ENCODE measurements around the gene SORCS1. TPM values are rescaled to one million over a fixed set of nuclear protein-coding genes. Genes with fewer than 3 reads are reported as not detected.

SORCS1 gene
- total and polyA plus RNA-seq, 4 donors: 0.08 to 0.21 (median 0.09) TPM; not detected in 1

DNA sequence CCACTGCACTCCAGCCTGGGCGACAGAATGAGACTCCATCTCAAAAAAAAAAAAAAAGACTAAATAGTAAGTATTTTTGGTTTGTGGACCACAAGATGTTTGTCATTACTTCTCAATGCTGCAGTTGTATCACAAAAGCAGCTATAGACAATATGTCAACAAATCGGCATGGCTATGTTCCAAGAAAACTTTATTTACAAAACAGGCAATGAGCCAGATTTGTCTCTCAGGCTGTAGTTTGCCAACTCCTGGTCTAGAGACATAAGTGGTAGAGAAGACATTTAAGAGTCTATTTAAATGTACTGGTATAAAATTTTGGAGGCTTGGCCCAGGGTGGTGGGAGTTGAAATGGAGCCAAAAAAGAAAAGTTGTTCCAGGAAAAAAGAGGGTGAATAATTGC is 185.8 kb downstream of the SORCS1 start (continued):
- TF ChIP-seq GABPA (IDR thresholded peaks at IDR 0.05 in 1 of 2, conservative IDR thresholded peaks at IDR 0.05 in 1 of 2) (no peak), EGR1 (IDR thresholded peaks at IDR 0.05; ENCODE audit: low read depth in 2 of 2) (no peak)

GRCh38 chr10:106973716-106974115 is 190.8 kb downstream of the SORCS1 start:
- Histone ChIP-seq H3K36me3 (ENCODE audit: control insufficient read depth in 4 of 4, insufficient read depth in 3 of 4, low read depth in 1 of 4, low read length in 3 of 4) (no peaks in the 10 kb centered on the region), H3K4me1 (ENCODE audit: control insufficient read depth in 4 of 4, insufficient read depth in 4 of 4, low read length in 3 of 4) (peaks cover 7 to 22% (median 18%) of the 10 kb centered on the region in 4 donors), H3K9ac (ENCODE audit: low read depth in 1 of 2, low read length in 2 of 2) (no peak overlapping the region), H3K9me3 (ENCODE audit: control insufficient read depth in 4 of 4, low read length in 3 of 4) (no peaks in the 10 kb centered on the region), H3K27me3 (ENCODE audit: control insufficient read depth in 4 of 4, insufficient read depth in 4 of 4, low read length in 3 of 4) (no peaks in the 10 kb centered on the region), H3K4me3 (ENCODE audit: low read depth in 1 of 3, low read length in 3 of 3) (no peak overlapping the region), H3K27ac (ENCODE audit: low read depth in 1 of 2, low read length in 2 of 2) (no peak overlapping the region)
- no peak for TF ChIP-seq SP1 (IDR thresholded peaks at IDR 0.05)
- no peak for TF ChIP-seq YY1 (IDR thresholded peaks at IDR 0.05)
- TF ChIP-seq HNF4G (IDR thresholded peaks at IDR 0.05): no peak
- TF ChIP-seq JUND (IDR thresholded peaks at IDR 0.05): no peak
- TF ChIP-seq RXRA (IDR thresholded peaks at IDR 0.05): no peak
- TF ChIP-seq, protein P1, sequence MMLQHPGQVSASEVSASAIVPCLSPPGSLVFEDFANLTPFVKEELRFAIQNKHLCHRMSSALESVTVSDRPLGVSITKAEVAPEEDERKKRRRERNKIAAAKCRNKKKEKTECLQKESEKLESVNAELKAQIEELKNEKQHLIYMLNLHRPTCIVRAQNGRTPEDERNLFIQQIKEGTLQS (IDR thresholded peaks at IDR 0.05): no peak
- no peak for TF ChIP-seq REST (IDR thresholded peaks at IDR 0.05)
- no peak for TF ChIP-seq HNF4A (conservative IDR thresholded peaks at IDR 0.05)
- no peak for TF ChIP-seq EGR1 (IDR thresholded peaks at IDR 0.05; ENCODE audit: low read depth in 2 of 2)
- no peak for TF ChIP-seq RAD21 (IDR thresholded peaks at IDR 0.05)
- no peak for TF ChIP-seq NR2F2 (IDR thresholded peaks at IDR 0.05)
- TF ChIP-seq, protein P2, sequence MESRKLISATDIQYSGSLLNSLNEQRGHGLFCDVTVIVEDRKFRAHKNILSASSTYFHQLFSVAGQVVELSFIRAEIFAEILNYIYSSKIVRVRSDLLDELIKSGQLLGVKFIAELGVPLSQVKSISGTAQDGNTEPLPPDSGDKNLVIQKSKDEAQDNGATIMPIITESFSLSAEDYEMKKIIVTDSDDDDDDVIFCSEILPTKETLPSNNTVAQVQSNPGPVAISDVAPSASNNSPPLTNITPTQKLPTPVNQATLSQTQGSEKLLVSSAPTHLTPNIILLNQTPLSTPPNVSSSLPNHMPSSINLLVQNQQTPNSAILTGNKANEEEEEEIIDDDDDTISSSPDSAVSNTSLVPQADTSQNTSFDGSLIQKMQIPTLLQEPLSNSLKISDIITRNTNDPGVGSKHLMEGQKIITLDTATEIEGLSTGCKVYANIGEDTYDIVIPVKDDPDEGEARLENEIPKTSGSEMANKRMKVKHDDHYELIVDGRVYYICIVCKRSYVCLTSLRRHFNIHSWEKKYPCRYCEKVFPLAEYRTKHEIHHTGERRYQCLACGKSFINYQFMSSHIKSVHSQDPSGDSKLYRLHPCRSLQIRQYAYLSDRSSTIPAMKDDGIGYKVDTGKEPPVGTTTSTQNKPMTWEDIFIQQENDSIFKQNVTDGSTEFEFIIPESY (IDR thresholded peaks at IDR 0.05): no peak
- TF ChIP-seq TAF1 (conservative IDR thresholded peaks at IDR 0.05): no peak
- TF ChIP-seq FOXA1 (IDR thresholded peaks at IDR 0.05): no peak
- no peak for TF ChIP-seq FOXA2 (IDR thresholded peaks at IDR 0.05)
- TF ChIP-seq GABPA (IDR thresholded peaks at IDR 0.05 in 1 of 2, conservative IDR thresholded peaks at IDR 0.05 in 1 of 2): no peak
- TF ChIP-seq, protein P3, sequence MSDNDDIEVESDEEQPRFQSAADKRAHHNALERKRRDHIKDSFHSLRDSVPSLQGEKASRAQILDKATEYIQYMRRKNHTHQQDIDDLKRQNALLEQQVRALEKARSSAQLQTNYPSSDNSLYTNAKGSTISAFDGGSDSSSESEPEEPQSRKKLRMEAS (IDR thresholded peaks at IDR 0.05): no peak
- TF ChIP-seq, protein P4, sequence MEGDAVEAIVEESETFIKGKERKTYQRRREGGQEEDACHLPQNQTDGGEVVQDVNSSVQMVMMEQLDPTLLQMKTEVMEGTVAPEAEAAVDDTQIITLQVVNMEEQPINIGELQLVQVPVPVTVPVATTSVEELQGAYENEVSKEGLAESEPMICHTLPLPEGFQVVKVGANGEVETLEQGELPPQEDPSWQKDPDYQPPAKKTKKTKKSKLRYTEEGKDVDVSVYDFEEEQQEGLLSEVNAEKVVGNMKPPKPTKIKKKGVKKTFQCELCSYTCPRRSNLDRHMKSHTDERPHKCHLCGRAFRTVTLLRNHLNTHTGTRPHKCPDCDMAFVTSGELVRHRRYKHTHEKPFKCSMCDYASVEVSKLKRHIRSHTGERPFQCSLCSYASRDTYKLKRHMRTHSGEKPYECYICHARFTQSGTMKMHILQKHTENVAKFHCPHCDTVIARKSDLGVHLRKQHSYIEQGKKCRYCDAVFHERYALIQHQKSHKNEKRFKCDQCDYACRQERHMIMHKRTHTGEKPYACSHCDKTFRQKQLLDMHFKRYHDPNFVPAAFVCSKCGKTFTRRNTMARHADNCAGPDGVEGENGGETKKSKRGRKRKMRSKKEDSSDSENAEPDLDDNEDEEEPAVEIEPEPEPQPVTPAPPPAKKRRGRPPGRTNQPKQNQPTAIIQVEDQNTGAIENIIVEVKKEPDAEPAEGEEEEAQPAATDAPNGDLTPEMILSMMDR (IDR thresholded peaks at IDR 0.05; ENCODE audit: low read depth, low read length, missing input control): no peak
- no peak for DNase-seq (ENCODE audit: low spot score)
- WGBS: 91% methylated on average over 1 of the region's 1 CpG
